Astrocyte of the cerebellum (primary cell): ENCODE measurements around the gene RASIP1.

Experiments used
- DNase-seq: peaks from one replicate; pipeline ENCODE4 v3.0.0-alpha.2; 2011; ENCODE audit warnings: low read depth
- H3K4me3 ChIP-seq: 2 replicates; pipeline ENCODE4 v1.5.1; 2011; ENCODE audit warnings: mild to moderate bottlenecking, low read depth, low read length, moderate library complexity
- in situ Hi-C: cut with HindIII; loops from 2 replicates; pipeline ENCODE4 v1.10.0; 2017; ENCODE audit warnings: low sequenced_read_pairs
- TF ChIP-seq, protein P1 (sequence below): IDR thresholded peaks from 2 replicates; pipeline ENCODE4 v1.5.1; 2012; ENCODE audit warnings: low read length, low read depth, moderate library complexity, mild to moderate bottlenecking; ENCODE audit errors: missing control alignments

RASIP1 gene

DNA sequence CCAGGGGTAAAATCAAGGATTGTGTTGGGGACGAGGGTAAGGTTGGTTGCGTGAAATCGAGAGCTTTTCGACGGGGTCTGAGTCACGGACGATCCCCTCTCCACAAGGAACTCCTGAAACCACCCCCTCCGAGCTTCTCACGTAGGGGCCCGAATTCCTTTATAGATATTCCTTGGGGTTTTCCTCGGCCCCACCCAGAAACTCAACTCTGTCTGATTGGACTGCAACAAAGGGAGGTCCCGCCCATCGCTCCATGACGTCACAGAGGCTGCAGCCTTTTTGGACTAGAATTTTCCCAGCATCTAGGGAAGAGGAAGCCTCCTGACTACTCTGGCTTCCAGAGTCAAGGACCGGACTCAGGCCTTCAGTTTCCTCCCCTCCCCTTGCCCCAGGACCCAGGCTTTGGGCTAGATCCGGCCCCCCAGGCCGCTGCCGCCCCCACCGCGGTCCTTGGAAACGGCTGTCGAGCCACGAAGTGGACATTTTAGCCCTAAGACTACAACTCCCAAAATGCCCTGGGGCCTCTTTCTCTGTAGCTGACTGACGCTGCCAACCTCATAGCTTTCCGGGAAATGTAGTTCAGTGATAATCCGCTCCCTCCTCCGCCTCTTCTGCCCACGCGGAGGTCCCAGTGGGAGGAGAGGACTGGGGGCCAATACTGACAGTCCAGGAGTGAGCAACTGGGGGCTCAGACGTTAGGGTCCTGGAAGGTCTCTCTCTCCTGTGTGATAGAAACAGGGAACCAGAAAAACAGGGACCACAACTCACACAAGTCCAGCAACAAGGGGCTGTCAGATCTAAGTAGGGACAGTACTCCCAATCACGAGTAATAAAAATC, 6.5 kb upstream of the RASIP1 start, which contains the start of gene IZUMO1:
Gene IZUMO1 (minus strand): TSS at position 172 of the 838 bp plus-strand sequence. CDS start 1,050 bp downstream, outside the sequence.
- DNase-seq, result peak; percentile 74
- TF ChIP-seq, protein P1, sequence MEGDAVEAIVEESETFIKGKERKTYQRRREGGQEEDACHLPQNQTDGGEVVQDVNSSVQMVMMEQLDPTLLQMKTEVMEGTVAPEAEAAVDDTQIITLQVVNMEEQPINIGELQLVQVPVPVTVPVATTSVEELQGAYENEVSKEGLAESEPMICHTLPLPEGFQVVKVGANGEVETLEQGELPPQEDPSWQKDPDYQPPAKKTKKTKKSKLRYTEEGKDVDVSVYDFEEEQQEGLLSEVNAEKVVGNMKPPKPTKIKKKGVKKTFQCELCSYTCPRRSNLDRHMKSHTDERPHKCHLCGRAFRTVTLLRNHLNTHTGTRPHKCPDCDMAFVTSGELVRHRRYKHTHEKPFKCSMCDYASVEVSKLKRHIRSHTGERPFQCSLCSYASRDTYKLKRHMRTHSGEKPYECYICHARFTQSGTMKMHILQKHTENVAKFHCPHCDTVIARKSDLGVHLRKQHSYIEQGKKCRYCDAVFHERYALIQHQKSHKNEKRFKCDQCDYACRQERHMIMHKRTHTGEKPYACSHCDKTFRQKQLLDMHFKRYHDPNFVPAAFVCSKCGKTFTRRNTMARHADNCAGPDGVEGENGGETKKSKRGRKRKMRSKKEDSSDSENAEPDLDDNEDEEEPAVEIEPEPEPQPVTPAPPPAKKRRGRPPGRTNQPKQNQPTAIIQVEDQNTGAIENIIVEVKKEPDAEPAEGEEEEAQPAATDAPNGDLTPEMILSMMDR, result no peak
- H3K4me3 ChIP-seq, result peak within 1 kb of the TSS; percentile 51
- in situ Hi-C loops, result no loop called here

DNA sequence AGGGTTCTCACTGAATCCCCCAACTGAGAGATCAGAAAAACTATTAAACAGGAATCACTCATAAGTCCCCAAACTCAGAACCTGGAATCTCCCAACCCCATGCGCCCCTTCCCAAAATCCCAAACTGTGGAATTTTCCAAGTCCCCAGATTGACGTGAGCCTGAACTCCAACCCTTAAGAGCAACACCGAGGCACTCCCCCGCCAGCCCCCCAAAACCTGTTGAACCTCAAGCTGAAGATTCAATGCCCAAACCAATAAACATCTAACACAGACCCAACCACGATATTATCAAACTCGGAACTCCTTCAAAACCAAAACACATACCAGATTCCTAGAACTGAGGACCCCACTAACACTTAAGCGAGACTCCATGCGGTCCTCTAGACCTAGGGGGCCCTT, 5.7 kb upstream of the RASIP1 start:
- no peak overlapping the region for H3K4me3 ChIP-seq
- no peak for DNase-seq
- TF ChIP-seq, protein P1, result no peak
- in situ Hi-C loops, result no loop called here

DNA sequence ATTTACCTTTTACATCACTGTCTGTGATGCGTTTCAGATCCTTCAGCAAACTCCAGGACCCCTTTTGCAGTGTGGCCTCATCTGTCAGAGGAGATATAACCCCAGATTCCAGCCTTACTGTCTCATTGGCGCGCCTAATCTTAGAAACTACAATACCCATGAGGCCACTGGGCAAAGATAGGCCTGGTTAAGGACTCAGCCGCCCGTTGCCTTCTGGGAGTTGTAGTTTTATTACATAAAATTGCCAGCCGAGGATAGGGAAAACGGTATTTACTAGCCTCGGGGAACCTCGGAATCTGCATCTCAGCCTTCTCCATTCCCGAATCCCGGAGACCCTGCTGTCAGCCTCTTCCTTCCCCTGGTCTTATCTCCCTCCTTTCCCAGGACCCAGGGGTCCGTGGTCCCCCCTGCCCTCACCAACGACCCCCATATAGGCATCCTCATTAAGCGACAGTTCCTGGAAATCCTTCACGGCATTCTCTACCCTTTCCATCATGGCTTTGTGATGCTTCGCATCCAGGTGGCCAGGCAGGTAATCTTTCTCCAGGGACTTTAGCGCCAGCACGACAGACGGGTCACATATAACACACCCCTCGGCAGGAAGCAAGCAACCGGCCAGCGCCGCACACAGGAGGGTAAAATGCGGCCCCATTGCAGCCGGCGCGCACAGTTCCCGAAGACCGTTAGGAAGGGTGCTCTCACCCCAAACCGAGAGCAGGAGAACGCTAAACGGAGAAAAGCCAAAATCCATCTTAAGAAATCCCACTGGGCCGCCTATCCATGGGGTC, 5.0 kb upstream of the RASIP1 start:
- H3K4me3 ChIP-seq, result no peak overlapping the region
- in situ Hi-C loops, result no loop called here
- peak; percentile 23 for DNase-seq
- TF ChIP-seq, protein P1, result no peak

DNA sequence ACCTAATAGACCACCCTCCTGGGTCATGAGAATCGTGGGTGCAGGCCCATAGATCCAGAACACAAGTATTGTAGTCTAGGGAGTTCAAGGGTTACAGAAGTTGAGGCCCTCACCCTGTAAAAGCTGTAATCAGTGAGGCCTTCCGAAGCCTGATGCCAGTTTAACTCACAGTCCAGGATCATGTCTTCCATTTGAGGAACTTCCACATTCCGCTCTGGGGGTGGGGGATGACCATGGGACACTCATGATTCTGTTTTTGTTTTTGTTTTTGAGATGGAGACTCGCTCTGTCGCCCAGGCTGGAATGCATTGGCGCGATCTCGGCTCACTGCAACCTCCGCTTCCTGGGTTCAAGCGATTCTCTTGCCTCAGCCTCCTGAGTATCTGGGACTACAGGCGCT, 1.7 kb upstream of the RASIP1 start:
- no peak overlapping the region for H3K4me3 ChIP-seq
- no peak for DNase-seq
- TF ChIP-seq, protein P1, result no peak

DNA sequence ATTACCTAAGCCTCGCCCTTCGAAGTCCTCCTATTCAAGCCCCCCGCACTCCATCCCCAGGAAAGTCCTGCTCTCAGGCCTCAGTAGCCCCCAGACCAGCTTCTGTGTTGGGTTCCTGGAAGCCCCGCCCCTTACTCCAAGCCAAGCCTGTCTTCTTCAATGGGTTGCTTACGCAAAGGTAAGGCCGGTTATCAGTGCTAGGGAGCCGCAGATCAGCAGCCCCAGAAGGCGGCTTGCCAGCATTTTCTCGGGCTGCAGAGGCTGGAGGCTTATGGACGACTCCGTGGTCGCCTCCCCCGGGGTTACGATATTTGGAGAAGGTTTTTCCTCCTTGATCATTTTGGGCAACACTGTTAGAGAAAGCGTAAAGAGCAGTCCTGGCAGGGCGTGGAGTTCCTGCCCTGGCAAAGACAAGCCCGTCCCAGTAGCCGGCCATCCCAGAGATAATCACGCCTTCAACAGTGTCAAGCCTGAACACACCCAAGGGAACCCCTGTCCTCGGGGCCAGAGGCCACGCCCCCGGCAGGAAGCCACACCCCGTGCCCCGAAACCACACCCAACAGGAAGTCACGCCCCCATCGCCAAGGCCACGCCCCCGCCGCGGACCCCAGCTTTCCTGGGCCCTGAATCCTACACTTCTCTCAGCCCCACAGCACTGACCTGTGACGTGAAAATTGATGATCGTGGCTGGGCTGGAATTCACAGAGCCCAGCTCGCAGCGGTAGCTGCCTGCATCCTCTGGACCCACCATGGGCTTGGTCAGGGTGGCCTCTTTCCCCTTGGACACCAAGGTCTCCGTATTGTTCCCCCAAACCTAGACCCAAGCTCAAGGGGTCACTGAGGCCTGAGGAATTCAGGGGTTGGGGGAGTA, 954 bp upstream of the RASIP1 start:
- DNase-seq, result no peak

More for the DNA sequence above, 1.7 kb upstream of the RASIP1 start:
- in situ Hi-C loops, result no loop called here

More for the DNA sequence above, 954 bp upstream of the RASIP1 start:
- TF ChIP-seq, protein P1, result no peak
- in situ Hi-C loops, result no loop called here
- H3K4me3 ChIP-seq, result no peak overlapping the region
